Panc1 (cell line): ENCODE measurements around the gene VPS11. TPM values are rescaled to one million over a fixed set of nuclear protein-coding genes. Genes with fewer than 3 reads are reported as not detected.

Experiments used
- ATAC-seq: fragments of 200-7000 bp; cut with Tn5 transposase; 2 replicates; pipeline ENCODE4 v1.9.1; 2020; ENCODE audit warnings: mild to moderate bottlenecking, moderate library complexity
- BruUV-seq: library from RNA; stranded (reverse); fragments of 400-500 nt; replicated peaks from 2 replicates; lab custom pipeline; 2021; lab: Mats Ljungman, UMichigan
- CTCF ChIA-PET: fragments of 300-600 bp; sonication (Branson Sonifier 250); formaldehyde crosslinking; loops from one replicate; lab custom pipeline; 2022; ENCODE audit warnings: antibody characterized with exemption; lab: Charles Lee
- POLR2A ChIA-PET: fragments of 300-600 bp; sonication (Branson Sonifier 250); formaldehyde crosslinking; loops from one replicate; lab custom pipeline; 2022; ENCODE audit warnings: antibody characterized with exemption; lab: Charles Lee
- DNase-seq: peaks from one replicate; pipeline ENCODE4 v3.0.0-alpha.2; 2010; ENCODE audit warnings: low read depth, low spot score
- H3K27ac ChIP-seq: 2 replicates; pipeline ENCODE4 v1.5.1; 2011; ENCODE audit warnings: mild to moderate bottlenecking, low read length, inconsistent platforms
- H3K27me3 ChIP-seq: fragments of 200-500 bp; sonication (Bioruptor generic); 2 replicates; pipeline ENCODE4 v1.6.0; 2014; ENCODE audit warnings: low read length, inconsistent platforms; ENCODE audit not compliant: control insufficient read depth, insufficient read depth
- H3K36me3 ChIP-seq: fragments of 200-500 bp; sonication (Bioruptor generic); 2 replicates; pipeline ENCODE4 v1.5.1; 2014; ENCODE audit warnings: inconsistent platforms, mild to moderate bottlenecking, low read length, moderate library complexity; ENCODE audit not compliant: control insufficient read depth, insufficient read depth
- H3K4me1 ChIP-seq: 2 replicates; pipeline ENCODE4 v1.5.1; 2011; ENCODE audit warnings: inconsistent platforms, mild to moderate bottlenecking, low read length, moderate library complexity; ENCODE audit not compliant: control insufficient read depth, insufficient read depth
- H3K4me3 ChIP-seq, 2 experiments: 2 replicates each; pipeline ENCODE4 v1.5.1; 2011 to 2012; ENCODE audit warnings: low read depth in 2 of 2, low read length in 2 of 2, mild to moderate bottlenecking in 2 of 2, inconsistent platforms in 1 of 2, moderate library complexity in 1 of 2
- H3K9me3 ChIP-seq: fragments of 200-500 bp; sonication (Bioruptor generic); 2 replicates; pipeline ENCODE4 v1.5.1; 2014; ENCODE audit warnings: low read depth, mild to moderate bottlenecking, inconsistent platforms, low read length, moderate library complexity; ENCODE audit not compliant: control insufficient read depth, insufficient read depth
- POLR2AphosphoS5 ChIP-seq: IDR thresholded peaks from 2 replicates; pipeline ENCODE4 v1.6.1; 2012; ENCODE audit warnings: mild to moderate bottlenecking, low read depth, low read length, moderate library complexity
- SIN3A ChIP-seq: IDR thresholded peaks from 2 replicates; pipeline ENCODE4 v1.6.1; 2012; ENCODE audit warnings: low read depth, mild to moderate bottlenecking, low read length, moderate library complexity, borderline replicate concordance; ENCODE audit not compliant: insufficient read depth
- TCF7L2 ChIP-seq: IDR thresholded peaks from 2 replicates; pipeline ENCODE4 v1.6.1; 2011; ENCODE audit warnings: mild to moderate bottlenecking, low read depth, low read length, inconsistent platforms
- in situ Hi-C: cut with HindIII; loops from 2 replicates; pipeline ENCODE4 v1.10.0; 2016; ENCODE audit warnings: low sequenced_read_pairs, low pct_unique_long_range_greater_than_20kb
- intact Hi-C: fragments of 100-400 bp; cut with micrococcal nuclease; formaldehyde crosslinking; loops from one replicate; pipeline ENCODE4 v1.10.0; 2022; ENCODE audit not compliant: unreplicated experiment
- total RNA-seq: library from RNA; stranded (reverse); gene quantifications from one replicate; pipeline ENCODE4 v1.2.1, GENCODE V29; 2021; ENCODE audit not compliant: unreplicated experiment
- TF ChIP-seq, protein P1 (sequence below), 2 experiments: IDR thresholded peaks; 2 replicates each; pipeline ENCODE4 v1.6.1; 2011 to 2012; ENCODE audit warnings: low read depth in 2 of 2, control low read depth in 1 of 2, low read length in 1 of 2, mild to moderate bottlenecking in 1 of 2, moderate library complexity in 1 of 2; ENCODE audit not compliant: insufficient read depth in 1 of 2
- TF ChIP-seq, protein P2 (sequence below): fragments of 450-650 bp; IDR thresholded peaks from 2 replicates; pipeline ENCODE4 v1.5.1; 2017; ENCODE audit warnings: mild to moderate bottlenecking

Gene VPS11
- total RNA-seq, 1 experiment from 2014 or later = 28.2 TPM

DNA sequence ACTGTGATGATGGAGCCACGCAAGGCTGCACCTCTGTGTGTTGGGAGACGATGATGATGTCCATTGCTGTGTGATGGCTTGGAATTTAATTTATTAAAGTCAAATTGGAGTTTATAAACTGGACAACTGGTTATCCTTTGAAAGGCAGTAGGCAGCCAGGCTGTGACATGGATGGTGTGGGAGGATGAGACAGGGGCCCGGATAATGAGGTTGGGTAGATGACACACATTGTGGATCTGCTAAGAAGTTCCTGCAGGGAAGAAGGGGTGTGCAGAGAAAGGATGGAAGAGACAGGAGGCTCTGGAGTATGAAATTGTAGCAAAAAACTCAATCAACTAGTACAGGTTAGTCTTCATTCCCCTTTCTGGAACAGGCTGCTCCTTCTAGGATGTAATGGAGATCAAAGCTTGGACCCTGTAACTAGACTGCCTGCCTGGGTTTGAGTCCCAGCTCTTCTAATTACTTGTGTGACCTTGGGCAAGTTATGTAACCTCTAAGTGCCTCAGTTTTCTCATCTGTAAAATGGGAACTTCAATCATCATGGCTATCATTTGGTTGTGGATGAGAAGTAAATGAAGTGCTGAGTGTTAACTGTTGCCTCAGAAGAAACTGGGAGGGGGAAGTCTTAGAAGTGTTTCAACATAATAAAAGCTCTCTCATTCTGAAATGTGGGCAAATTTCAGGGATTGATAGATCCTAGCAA is 49.5 kb downstream of the VPS11 start:
- in situ Hi-C loops = no loop called here

DNA sequence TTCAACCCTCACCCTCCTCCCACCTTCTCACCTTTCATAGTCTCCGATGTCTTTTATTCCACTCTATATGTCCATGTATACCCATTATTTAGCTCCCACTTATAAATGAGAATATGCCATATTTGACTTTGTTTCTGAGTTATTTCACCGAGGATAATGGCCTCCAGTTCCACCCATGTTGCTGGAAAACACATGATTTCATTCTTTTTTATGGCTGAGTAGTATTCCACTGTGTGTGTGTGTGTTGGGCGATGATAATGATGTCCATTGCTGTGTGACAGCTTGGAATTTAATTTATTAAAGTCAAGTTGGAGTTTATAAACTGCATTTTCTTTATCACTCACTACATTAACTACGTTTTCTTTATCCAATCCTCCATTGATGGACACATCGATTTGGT is 50.6 kb downstream of the VPS11 start:
- DNase-seq (no peak), ATAC-seq (no peak)
- H3K27me3 ChIP-seq = no peaks in the 10 kb centered on the region
- TF ChIP-seq, protein P1, sequence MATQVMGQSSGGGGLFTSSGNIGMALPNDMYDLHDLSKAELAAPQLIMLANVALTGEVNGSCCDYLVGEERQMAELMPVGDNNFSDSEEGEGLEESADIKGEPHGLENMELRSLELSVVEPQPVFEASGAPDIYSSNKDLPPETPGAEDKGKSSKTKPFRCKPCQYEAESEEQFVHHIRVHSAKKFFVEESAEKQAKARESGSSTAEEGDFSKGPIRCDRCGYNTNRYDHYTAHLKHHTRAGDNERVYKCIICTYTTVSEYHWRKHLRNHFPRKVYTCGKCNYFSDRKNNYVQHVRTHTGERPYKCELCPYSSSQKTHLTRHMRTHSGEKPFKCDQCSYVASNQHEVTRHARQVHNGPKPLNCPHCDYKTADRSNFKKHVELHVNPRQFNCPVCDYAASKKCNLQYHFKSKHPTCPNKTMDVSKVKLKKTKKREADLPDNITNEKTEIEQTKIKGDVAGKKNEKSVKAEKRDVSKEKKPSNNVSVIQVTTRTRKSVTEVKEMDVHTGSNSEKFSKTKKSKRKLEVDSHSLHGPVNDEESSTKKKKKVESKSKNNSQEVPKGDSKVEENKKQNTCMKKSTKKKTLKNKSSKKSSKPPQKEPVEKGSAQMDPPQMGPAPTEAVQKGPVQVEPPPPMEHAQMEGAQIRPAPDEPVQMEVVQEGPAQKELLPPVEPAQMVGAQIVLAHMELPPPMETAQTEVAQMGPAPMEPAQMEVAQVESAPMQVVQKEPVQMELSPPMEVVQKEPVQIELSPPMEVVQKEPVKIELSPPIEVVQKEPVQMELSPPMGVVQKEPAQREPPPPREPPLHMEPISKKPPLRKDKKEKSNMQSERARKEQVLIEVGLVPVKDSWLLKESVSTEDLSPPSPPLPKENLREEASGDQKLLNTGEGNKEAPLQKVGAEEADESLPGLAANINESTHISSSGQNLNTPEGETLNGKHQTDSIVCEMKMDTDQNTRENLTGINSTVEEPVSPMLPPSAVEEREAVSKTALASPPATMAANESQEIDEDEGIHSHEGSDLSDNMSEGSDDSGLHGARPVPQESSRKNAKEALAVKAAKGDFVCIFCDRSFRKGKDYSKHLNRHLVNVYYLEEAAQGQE (IDR thresholded peaks at IDR 0.05; ENCODE audit: insufficient read depth in 1 of 2, low read depth in 2 of 2, low read length in 1 of 2) = no peak
- TF ChIP-seq SIN3A = no peak
- TF ChIP-seq, protein P2, sequence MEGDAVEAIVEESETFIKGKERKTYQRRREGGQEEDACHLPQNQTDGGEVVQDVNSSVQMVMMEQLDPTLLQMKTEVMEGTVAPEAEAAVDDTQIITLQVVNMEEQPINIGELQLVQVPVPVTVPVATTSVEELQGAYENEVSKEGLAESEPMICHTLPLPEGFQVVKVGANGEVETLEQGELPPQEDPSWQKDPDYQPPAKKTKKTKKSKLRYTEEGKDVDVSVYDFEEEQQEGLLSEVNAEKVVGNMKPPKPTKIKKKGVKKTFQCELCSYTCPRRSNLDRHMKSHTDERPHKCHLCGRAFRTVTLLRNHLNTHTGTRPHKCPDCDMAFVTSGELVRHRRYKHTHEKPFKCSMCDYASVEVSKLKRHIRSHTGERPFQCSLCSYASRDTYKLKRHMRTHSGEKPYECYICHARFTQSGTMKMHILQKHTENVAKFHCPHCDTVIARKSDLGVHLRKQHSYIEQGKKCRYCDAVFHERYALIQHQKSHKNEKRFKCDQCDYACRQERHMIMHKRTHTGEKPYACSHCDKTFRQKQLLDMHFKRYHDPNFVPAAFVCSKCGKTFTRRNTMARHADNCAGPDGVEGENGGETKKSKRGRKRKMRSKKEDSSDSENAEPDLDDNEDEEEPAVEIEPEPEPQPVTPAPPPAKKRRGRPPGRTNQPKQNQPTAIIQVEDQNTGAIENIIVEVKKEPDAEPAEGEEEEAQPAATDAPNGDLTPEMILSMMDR = no peak
- peaks cover 5% of the 10 kb centered on the region; the same call in 1 of the 2 replicates for H3K36me3 ChIP-seq
- no peak overlapping the region for H3K27ac ChIP-seq
- in situ Hi-C loops (no loop called here), intact Hi-C loops (no loop called here)
- peaks cover 12% of the 10 kb centered on the region for H3K4me1 ChIP-seq
- no TSS peak for BruUV-seq
- ChIA-PET CTCF (no interaction called here), POLR2A (no interaction called here)
- H3K4me3 ChIP-seq = no peak overlapping the region
- no peaks in the 10 kb centered on the region for H3K9me3 ChIP-seq

More for the DNA sequence above, 49.5 kb downstream of the VPS11 start:
- DNase-seq (no peak), ATAC-seq (no peak)
- no peak overlapping the region for H3K4me3 ChIP-seq
- H3K27ac ChIP-seq = no peak overlapping the region
- TF ChIP-seq TCF7L2 (no peak), SIN3A (no peak), POLR2AphosphoS5 (no peak)
- TF ChIP-seq, protein P1 (IDR thresholded peaks at IDR 0.05; ENCODE audit: insufficient read depth in 1 of 2, low read depth in 2 of 2, low read length in 1 of 2) = no peak
- TF ChIP-seq, protein P2 = no peak
- intact Hi-C loops = no loop called here
- H3K4me1 ChIP-seq = peaks cover 6% of the 10 kb centered on the region
- H3K27me3 ChIP-seq = no peaks in the 10 kb centered on the region
- peaks cover 5% of the 10 kb centered on the region; the same call in 1 of the 2 replicates for H3K36me3 ChIP-seq
- BruUV-seq = no TSS peak
- no peaks in the 10 kb centered on the region for H3K9me3 ChIP-seq
- ChIA-PET POLR2A (interaction anchor here (0.6 kb wide), 1 partner anchor 27 kb away, joined by 4 read pairs; no protein-coding TSS in a partner anchor), CTCF (no interaction called here)
